Stimulated activated CD4-positive, alpha-beta T cell treated with anti-CD3 and anti-CD28 coated beads, TNF-alpha, amount 100 ng/mL, for 48 hours (primary cell): Measurements from ENCODE around the gene CCDC201.
A peak's percentile ranks its signal among the peaks of the same experiment; 100 is the strongest.

Experiments
- DNase-seq, 3 donors: peaks; one replicate each; pipeline ENCODE4 v3.0.0-alpha.2; 2020; ENCODE audit warnings: low read depth in 3 of 3

The CCDC201 gene

GRCh38 chr7:45873035-45873354 is at the start of gene CCDC201:
TSS of gene CCDC201 (minus strand) at chr7:45873082. CDS start at chr7:45873007, 75 bp downstream.
- DNase-seq: no peak

- no peak for DNase-seq
Measured at GRCh38 chr7:45921699-45922519, 49.0 kb upstream of the CCDC201 start.

- no peak for DNase-seq
Measured at GRCh38 chr7:45921381-45921698, 48.5 kb upstream of the CCDC201 start.

- DNase-seq: no peak
Measured at GRCh38 chr7:45920502-45921380, 47.9 kb upstream of the CCDC201 start, which contains the start of gene IGFBP3. TSS of gene IGFBP3 (minus strand) at chr7:45921272. CDS start at chr7:45921140, 132 bp downstream.

- no peak for DNase-seq
Measured at GRCh38 chr7:45919993-45920459, 47.1 kb upstream of the CCDC201 start.

- DNase-seq: no peak
Measured at GRCh38 chr7:45919231-45919784, 46.4 kb upstream of the CCDC201 start.

- DNase-seq: no peak
Measured at GRCh38 chr7:45918556-45918955, 45.7 kb upstream of the CCDC201 start.

GRCh38 chr7:45917658-45918057 is 44.8 kb upstream of the CCDC201 start:
- DNase-seq: peak; percentile 40 to 80 (median 51)

- no peak for DNase-seq
Measured at GRCh38 chr7:45917064-45917463, 44.2 kb upstream of the CCDC201 start.

GRCh38 chr7:45915606-45916005 is 42.7 kb upstream of the CCDC201 start:
- no peak for DNase-seq

- no peak for DNase-seq
Measured at GRCh38 chr7:45914911-45915310, 42.0 kb upstream of the CCDC201 start.

GRCh38 chr7:45912972-45913371 is 40.1 kb upstream of the CCDC201 start:
- no peak for DNase-seq

GRCh38 chr7:45911311-45911710 is 38.4 kb upstream of the CCDC201 start:
- DNase-seq: no peak

GRCh38 chr7:45910855-45911254 is 38.0 kb upstream of the CCDC201 start:
- no peak for DNase-seq

GRCh38 chr7:45909561-45909960 is 36.7 kb upstream of the CCDC201 start:
- no peak for DNase-seq

GRCh38 chr7:45902820-45903219 is 29.9 kb upstream of the CCDC201 start:
- no peak for DNase-seq

GRCh38 chr7:45901566-45901965 is 28.7 kb upstream of the CCDC201 start:
- DNase-seq: no peak

GRCh38 chr7:45898222-45898621 is 25.3 kb upstream of the CCDC201 start:
- no peak for DNase-seq

GRCh38 chr7:45897042-45897690 is 24.3 kb upstream of the CCDC201 start:
- no peak for DNase-seq

- DNase-seq: no peak
Measured at GRCh38 chr7:45894665-45895062, 21.8 kb upstream of the CCDC201 start.

GRCh38 chr7:45893996-45894664 is 21.2 kb upstream of the CCDC201 start:
- DNase-seq: no peak
